Upper lobe of left lung (tissue), 4 donors: ENCODE measurements around the gene SCN1B.

Experiments used
- CTCF ChIP-seq, 6 experiments: fragments of 450-650 bp in 4 of 6; fragments of 200-600 bp in 2 of 6; sonication (generic) in 2 of 6; IDR thresholded peaks; one replicate each; pipeline ENCODE4 v1.5.1; 2016 to 2019; ENCODE audit warnings: antibody characterized with exemption in 6 of 6
- EP300 ChIP-seq, 4 donors: sonication (generic); formaldehyde crosslinking; IDR thresholded peaks; one replicate each; pipeline ENCODE4 v1.5.1; 2017; ENCODE audit warnings: antibody characterized with exemption in 4 of 4, control low read depth in 2 of 4
- POLR2A ChIP-seq, 4 donors: fragments of 450-650 bp; IDR thresholded peaks; one replicate each; pipeline ENCODE4 v1.5.1; 2016 to 2017; ENCODE audit warnings: antibody characterized with exemption in 4 of 4, mild to moderate bottlenecking in 2 of 4

- TF ChIP-seq CTCF (IDR thresholded peaks at IDR 0.05) (no peak), POLR2A (IDR thresholded peaks at IDR 0.05) (no peak), EP300 (IDR thresholded peaks at IDR 0.05) (no peak)
These were observed 473 bp upstream of the SCN1B start for GRCh38 chr19:35029737-35030256.
